Measurements from ENCODE around the gene ULBP1.

DNA sequence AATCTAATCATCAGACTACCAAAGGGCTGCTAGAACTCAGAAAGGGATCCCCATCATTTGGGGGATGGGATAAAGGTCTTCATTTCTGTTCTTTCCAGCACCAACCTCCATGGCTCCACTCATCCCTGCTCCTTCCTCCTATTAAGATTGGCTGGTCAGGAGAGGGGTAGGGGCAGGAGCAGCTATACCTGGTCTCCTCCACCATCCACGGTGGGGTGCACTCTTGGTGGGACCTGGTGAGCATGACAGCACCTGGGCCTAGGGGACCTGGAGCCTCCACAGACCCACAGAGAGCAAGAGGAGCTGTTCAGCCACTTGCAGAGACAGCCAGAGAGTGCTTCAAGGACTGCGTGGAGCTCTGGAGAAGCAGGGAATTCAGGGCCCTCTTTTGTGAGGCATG is 28.1 kb upstream of the ULBP1 start:
- TF ChIP-seq POLR2AphosphoS5 (IDR thresholded peaks at IDR 0.05; ENCODE audit: borderline replicate concordance, low read depth, low read length) (no peak), EZH2 (IDR thresholded peaks at IDR 0.05) (no peak), FOXP2 (optimal IDR thresholded peaks at IDR 0.05; ENCODE audit: control extremely low read depth, extremely low read length, insufficient read depth) (no peak)

All from SK-N-MC (cell line).